Mucosa of stomach (tissue), 1 donor: ENCODE measurements around the gene NRM.
"Not testable (repeated sequence)": the region's sequence is repeated elsewhere in the genome, so short reads cannot be mapped to it uniquely, and the experiment has no call there.

ENCODE experiments used
- H3K27me3 ChIP-seq: one replicate; pipeline ENCODE4 v1.7.0; 2013; ENCODE audit warnings: mild to moderate bottlenecking, low read length; ENCODE audit not compliant: control insufficient read depth, insufficient read depth
- H3K36me3 ChIP-seq: one replicate; pipeline ENCODE4 v1.7.0; 2013; ENCODE audit warnings: low read length; ENCODE audit not compliant: control insufficient read depth, insufficient read depth
- H3K4me1 ChIP-seq: one replicate; pipeline ENCODE4 v1.7.0; 2013; ENCODE audit warnings: mild to moderate bottlenecking, low read length; ENCODE audit not compliant: control insufficient read depth, insufficient read depth
- H3K4me3 ChIP-seq: one replicate; pipeline ENCODE4 v1.7.0; 2013; ENCODE audit warnings: low read length
- H3K9ac ChIP-seq: one replicate; pipeline ENCODE4 v1.7.0; 2013; ENCODE audit warnings: mild to moderate bottlenecking, low read length, moderate library complexity
- H3K9me3 ChIP-seq: one replicate; pipeline ENCODE4 v1.7.0; 2013; ENCODE audit warnings: mild to moderate bottlenecking, low read length, moderate library complexity; ENCODE audit not compliant: control insufficient read depth
- donor health status: Pancreatic carcinoma.

The NRM gene

DNA sequence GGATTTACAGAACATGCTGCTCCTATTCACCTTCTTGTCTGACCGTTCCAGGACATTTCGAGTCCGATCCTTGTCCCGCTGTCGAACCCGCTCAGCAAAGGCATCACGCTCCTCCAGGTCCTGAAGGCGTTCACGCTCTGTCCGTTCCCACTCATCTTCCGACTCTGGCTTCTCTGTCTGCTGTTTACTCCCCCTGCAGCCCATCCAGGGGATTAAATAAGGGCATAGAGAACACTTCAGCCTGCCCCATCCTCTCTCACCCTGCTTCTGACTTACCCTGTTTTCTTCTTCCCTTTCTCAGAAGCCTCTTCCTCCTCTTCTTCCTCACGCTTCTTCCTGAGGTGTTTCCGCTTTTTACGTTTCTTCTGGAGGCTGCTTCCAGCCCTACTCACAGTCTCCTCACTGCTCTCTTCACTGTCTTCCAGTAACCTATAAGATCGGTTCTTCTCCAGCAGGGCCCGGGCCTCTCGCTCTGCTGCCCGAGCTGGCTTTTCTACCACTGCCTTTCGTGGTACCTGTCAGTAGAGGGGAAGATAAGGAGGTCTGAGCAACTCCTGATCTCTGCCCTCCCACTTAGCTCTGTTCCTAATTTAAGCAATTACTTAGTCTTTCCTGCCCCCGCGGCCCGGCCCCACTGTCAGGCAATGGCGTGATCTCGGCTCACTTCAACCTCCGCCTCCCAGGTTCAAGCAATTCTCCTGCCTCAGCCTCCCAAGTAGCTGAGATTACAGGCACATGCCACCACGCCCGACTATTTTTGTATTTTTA lies 19.8 kb downstream of the NRM start:
- Histone ChIP-seq H3K4me1 (peaks cover 12% of the 10 kb centered on the region), H3K9me3 (no peaks in the 10 kb centered on the region), H3K36me3 (peaks cover 10% of the 10 kb centered on the region), H3K9ac (no peak overlapping the region), H3K4me3 (no peak overlapping the region), H3K27me3 (no peaks in the 10 kb centered on the region)

- H3K36me3 ChIP-seq = peaks cover 24% of the 10 kb centered on the region
- H3K27me3 ChIP-seq, H3K9ac ChIP-seq, H3K4me3 ChIP-seq, H3K9me3 ChIP-seq, H3K4me1 ChIP-seq: not testable (repeated sequence)
Measured at GRCh38 chr6:30666300-30666699, 24.5 kb downstream of the NRM start.

DNA sequence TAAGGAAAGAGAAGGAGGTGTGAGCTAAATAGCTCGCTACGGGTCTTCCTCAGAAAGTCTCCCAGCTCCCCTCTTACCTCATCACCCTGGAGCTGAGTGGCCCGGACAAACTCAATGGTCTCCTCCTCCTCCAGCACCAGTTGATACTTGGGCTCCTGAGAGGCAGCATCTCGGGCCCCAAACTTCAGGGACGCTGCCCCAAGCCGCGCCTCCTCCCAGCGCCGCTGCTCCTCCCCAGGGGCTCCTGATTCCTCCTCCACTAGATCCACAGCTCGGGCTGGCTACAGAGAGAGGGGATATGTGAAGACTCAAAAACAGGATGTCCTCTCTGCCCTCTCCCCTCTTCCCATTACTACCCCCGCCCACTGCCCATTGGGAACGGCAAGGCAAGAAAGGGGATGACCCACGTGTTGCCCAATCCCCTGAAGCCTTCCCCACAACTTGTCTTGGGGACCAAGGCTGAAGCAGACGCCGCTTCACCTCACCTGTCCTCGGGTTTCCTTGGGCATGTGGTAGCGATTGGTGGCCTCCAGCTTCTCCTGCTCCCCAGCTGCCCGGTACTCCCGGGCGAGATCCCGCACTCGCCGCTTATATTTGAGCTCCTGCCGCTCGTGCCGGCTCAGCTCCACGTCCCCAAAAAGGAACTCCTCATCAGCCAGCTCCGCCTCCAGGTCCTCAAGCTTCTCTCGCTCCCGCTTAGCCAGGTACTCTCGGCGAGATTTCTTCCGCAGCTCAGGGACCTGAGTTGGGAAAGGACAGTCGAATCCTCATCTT lies 25.6 kb downstream of the NRM start:
- H3K9me3 ChIP-seq = no peaks in the 10 kb centered on the region
- no peak overlapping the region for H3K9ac ChIP-seq
- H3K4me1 ChIP-seq = no peaks in the 10 kb centered on the region
- no peak overlapping the region for H3K4me3 ChIP-seq
- H3K27me3 ChIP-seq = no peaks in the 10 kb centered on the region
- H3K36me3 ChIP-seq = peaks cover 16% of the 10 kb centered on the region

GRCh38 chr6:30657922-30658321 lies 32.9 kb downstream of the NRM start:
- not testable (repeated sequence) for H3K27me3 ChIP-seq, H3K4me1 ChIP-seq, H3K9me3 ChIP-seq, H3K9ac ChIP-seq, H3K4me3 ChIP-seq
- peaks cover 46% of the 10 kb centered on the region for H3K36me3 ChIP-seq

DNA sequence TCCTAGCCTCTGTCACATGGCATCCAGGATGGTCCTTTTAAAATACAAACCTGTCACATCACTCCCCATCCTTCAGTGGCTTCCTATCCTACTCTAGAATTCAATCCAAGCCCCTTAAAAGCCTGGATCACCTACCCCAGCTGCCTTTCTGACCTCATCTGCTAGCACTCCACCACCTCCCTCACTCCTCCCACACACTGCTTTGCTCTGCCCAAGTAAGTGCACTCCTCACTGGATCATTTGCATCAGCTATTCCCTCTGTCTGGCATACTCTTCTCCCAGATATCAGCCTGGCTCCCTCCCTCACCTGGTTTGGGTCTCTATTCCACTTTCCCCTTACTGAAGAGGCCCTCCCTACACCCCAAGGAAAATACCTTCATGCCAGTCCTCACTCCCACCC lies 33.3 kb downstream of the NRM start:
- Histone ChIP-seq H3K9me3 (no peaks in the 10 kb centered on the region), H3K9ac (no peak overlapping the region), H3K27me3 (no peaks in the 10 kb centered on the region), H3K4me3 (no peak overlapping the region), H3K4me1 (no peaks in the 10 kb centered on the region), H3K36me3 (peaks cover 45% of the 10 kb centered on the region)

DNA sequence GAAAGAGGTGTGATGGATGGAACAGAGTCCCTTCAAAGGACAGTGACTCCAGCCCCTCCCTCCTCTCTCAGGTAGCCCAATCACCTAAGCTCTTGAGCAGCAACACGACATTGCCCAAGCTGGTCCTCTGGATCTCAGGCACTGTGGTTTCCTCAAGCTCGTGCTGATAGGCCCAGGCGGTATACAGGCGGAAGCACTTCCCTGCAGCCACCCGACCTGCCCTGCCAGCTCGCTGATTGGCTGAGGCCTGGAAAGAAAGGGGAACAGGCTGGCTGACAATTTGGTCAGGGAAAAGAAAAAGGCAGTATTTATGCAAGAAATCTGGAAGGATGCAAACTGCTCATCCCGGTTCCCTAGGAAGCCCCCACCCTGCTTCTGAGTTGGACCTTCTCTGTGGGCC lies 34.3 kb downstream of the NRM start:
- no peaks in the 10 kb centered on the region for H3K27me3 ChIP-seq
- H3K36me3 ChIP-seq = peaks cover 46% of the 10 kb centered on the region
- H3K4me3 ChIP-seq = no peak overlapping the region
- no peak overlapping the region for H3K9ac ChIP-seq
- H3K4me1 ChIP-seq = no peaks in the 10 kb centered on the region
- no peaks in the 10 kb centered on the region for H3K9me3 ChIP-seq

GRCh38 chr6:30655743-30656094 lies 35.1 kb downstream of the NRM start:
- Histone ChIP-seq H3K4me3 (no peak overlapping the region), H3K36me3 (peaks cover 43% of the 10 kb centered on the region), H3K27me3 (no peaks in the 10 kb centered on the region), H3K9ac (no peak overlapping the region), H3K9me3 (no peaks in the 10 kb centered on the region), H3K4me1 (no peaks in the 10 kb centered on the region)

- no peak overlapping the region for H3K4me3 ChIP-seq
- H3K9ac ChIP-seq = no peak overlapping the region
- H3K27me3 ChIP-seq = no peaks in the 10 kb centered on the region
- peaks cover 43% of the 10 kb centered on the region for H3K36me3 ChIP-seq
- no peaks in the 10 kb centered on the region for H3K4me1 ChIP-seq
- H3K9me3 ChIP-seq = no peaks in the 10 kb centered on the region
Measured at GRCh38 chr6:30654798-30655742, 35.7 kb downstream of the NRM start.

DNA sequence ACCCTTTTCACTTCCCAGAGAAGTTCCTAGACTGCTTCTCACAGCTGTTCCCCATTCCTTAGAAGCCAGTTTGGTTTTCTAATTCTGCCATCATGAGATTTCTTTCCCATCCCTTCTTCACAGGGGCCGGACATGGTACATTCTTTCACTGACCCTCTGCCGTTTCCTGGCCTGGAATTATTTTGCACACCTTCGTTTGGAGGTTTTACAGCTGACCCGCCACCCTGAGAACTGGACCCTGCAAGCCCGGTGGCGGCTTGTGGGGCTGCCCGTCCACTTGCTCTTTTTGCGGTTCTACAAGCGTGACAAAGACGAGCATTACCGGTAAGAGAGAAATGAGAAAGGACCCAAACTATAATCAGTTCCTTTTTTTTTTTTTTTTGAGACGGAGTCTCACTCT lies 39.6 kb downstream of the NRM start:
- Histone ChIP-seq H3K4me3 (no peak overlapping the region), H3K36me3 (peaks cover 27% of the 10 kb centered on the region), H3K9ac (no peak overlapping the region), H3K27me3 (no peaks in the 10 kb centered on the region), H3K4me1 (peaks cover 6% of the 10 kb centered on the region), H3K9me3 (no peaks in the 10 kb centered on the region)

GRCh38 chr6:30647242-30648116 lies 43.3 kb downstream of the NRM start:
- Histone ChIP-seq H3K4me3 (peak overlapping the region; percentile 77), H3K36me3 (peaks cover 7% of the 10 kb centered on the region)

DNA sequence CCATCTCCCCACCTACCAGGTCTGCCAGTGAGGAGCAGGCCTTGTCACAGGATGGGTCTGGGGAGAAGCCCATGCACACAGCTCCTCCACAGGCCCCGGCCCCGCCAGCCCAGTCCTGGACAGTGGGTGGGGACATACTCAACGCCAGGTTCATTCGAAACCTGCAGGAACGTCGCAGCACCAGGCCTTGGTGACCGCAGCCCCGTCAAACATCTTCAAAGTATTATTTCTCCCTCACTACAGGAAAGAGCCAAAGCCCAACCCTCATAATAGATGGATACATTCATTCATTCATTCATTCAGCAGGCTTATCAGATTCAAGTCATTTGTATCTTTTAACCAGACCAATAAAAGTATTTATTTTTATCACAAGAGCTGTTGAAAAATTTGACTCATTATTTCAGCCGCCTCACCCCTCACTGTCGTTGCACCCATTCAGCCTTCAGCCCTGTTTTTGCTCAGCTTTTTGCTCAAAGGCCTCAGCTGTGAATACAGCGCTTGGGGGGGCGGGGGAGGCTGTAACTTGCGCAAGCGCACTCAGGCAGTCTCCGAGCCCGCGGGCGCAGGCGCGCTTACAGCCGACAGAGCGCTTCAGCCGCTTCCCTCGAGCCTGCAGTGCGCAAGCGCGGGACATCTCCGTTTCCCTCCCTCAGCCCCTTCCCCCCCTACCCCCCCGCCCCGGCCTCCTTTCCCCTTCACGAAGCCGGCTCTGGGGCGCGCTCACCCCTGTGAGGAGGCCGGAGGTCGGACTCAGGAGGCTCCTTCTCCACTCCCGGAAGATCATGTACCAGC lies 44.1 kb downstream of the NRM start, which contains the start of gene C6orf136:
TSS of gene C6orf136 (plus strand) at position 684 of the 792 bp plus-strand sequence. CDS start at position 783, 99 bp downstream.
- H3K4me1 ChIP-seq = peaks cover 11% of the 10 kb centered on the region
- peak within 1 kb of the TSS; percentile 77 for H3K4me3 ChIP-seq
- peaks cover 1% of the 10 kb centered on the region for H3K36me3 ChIP-seq
- H3K27me3 ChIP-seq = no peaks in the 10 kb centered on the region
- H3K9ac ChIP-seq = peak within 1 kb of the TSS; percentile 93
- H3K9me3 ChIP-seq = no peaks in the 10 kb centered on the region

More at GRCh38 chr6:30647242-30648116, 43.3 kb downstream of the NRM start:
- no peaks in the 10 kb centered on the region for H3K9me3 ChIP-seq
- peaks cover 11% of the 10 kb centered on the region for H3K4me1 ChIP-seq
- peak overlapping the region; percentile 93 for H3K9ac ChIP-seq
- H3K27me3 ChIP-seq = no peaks in the 10 kb centered on the region
